Nephron (organoid): ENCODE results near the gene ZSCAN5A.

ENCODE experiments used
- H3K27ac Mint-ChIP-seq, 3 experiments: 2 replicates each; pipeline ENCODE4 v1.8.0; 2020; ENCODE audit warnings: mixed read lengths in 3 of 3, mild to moderate bottlenecking in 2 of 3, moderate library complexity in 1 of 3
- H3K27me3 Mint-ChIP-seq: 2 replicates; pipeline ENCODE4 v1.8.0; 2021; ENCODE audit warnings: low read depth, mild to moderate bottlenecking, moderate library complexity, mixed read lengths
- H3K36me3 Mint-ChIP-seq: 2 replicates; pipeline ENCODE4 v1.8.0; 2020; ENCODE audit warnings: low read depth, mixed read lengths
- H3K4me1 Mint-ChIP-seq: 2 replicates; pipeline ENCODE4 v1.8.0; 2020; ENCODE audit warnings: mixed read lengths
- H3K4me3 Mint-ChIP-seq, 3 experiments: 2 replicates each; pipeline ENCODE4 v1.8.0; 2020; ENCODE audit warnings: mild to moderate bottlenecking in 3 of 3, mixed read lengths in 3 of 3, moderate library complexity in 2 of 3
- H3K9me3 Mint-ChIP-seq: 2 replicates; pipeline ENCODE4 v1.8.0; 2020; ENCODE audit warnings: mixed read lengths
- TF ChIP-seq, protein P1 (sequence below), 3 experiments: fragments of 200-600 bp; sonication (generic); IDR thresholded peaks; one replicate each; pipeline ENCODE4 v1.5.0; 2021; ENCODE audit warnings: antibody characterized with exemption in 3 of 3; ENCODE audit not compliant: unreplicated experiment in 3 of 3

The ZSCAN5A gene

GRCh38 chr19:56333506-56333905 lies 18.9 kb upstream of the ZSCAN5A start:
- H3K27me3 Mint-ChIP-seq = peaks cover 3% of the 10 kb centered on the region

DNA sequence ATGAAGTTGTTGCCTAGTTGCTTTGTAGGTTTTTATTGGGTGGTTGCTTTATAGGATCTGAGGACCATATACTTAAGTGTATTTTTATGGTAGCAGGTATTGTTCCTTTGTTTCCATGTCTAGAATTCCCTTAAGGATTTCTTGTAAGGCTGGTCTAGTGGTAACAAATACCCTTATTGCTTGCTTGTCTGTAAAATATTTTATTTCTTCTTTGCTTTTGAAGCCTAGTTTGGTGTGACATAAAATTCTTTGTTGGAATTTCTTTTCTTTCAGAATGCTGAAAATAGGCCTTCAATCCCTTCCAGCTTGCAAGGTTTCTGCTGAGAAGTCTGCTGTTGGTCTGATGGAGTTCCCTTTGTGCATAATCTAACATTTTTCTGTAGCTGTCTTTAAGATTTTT lies 18.1 kb upstream of the ZSCAN5A start:
- no peak overlapping the region for H3K27ac Mint-ChIP-seq
- H3K4me1 Mint-ChIP-seq = no peaks in the 10 kb centered on the region
- TF ChIP-seq, protein P1, sequence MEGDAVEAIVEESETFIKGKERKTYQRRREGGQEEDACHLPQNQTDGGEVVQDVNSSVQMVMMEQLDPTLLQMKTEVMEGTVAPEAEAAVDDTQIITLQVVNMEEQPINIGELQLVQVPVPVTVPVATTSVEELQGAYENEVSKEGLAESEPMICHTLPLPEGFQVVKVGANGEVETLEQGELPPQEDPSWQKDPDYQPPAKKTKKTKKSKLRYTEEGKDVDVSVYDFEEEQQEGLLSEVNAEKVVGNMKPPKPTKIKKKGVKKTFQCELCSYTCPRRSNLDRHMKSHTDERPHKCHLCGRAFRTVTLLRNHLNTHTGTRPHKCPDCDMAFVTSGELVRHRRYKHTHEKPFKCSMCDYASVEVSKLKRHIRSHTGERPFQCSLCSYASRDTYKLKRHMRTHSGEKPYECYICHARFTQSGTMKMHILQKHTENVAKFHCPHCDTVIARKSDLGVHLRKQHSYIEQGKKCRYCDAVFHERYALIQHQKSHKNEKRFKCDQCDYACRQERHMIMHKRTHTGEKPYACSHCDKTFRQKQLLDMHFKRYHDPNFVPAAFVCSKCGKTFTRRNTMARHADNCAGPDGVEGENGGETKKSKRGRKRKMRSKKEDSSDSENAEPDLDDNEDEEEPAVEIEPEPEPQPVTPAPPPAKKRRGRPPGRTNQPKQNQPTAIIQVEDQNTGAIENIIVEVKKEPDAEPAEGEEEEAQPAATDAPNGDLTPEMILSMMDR (IDR thresholded peaks at IDR 0.05; ENCODE audit: unreplicated experiment in 3 of 3) = no peak
- H3K9me3 Mint-ChIP-seq = peaks cover 33% of the 10 kb centered on the region
- H3K4me3 Mint-ChIP-seq = no peak overlapping the region
- peaks cover 3% of the 10 kb centered on the region for H3K27me3 Mint-ChIP-seq
- H3K36me3 Mint-ChIP-seq = no peaks in the 10 kb centered on the region

More at GRCh38 chr19:56333506-56333905, 18.9 kb upstream of the ZSCAN5A start:
- Mint-ChIP-seq H3K4me1 (no peaks in the 10 kb centered on the region), H3K36me3 (no peaks in the 10 kb centered on the region), H3K27ac (no peak overlapping the region), H3K9me3 (peaks cover 39% of the 10 kb centered on the region), H3K4me3 (no peak overlapping the region)
- TF ChIP-seq, protein P1 (IDR thresholded peaks at IDR 0.05; ENCODE audit: unreplicated experiment in 3 of 3) = peak; percentile 44 to 74 (median 63)

GRCh38 chr19:56324436-56324835 lies 9.8 kb upstream of the ZSCAN5A start:
- H3K27ac Mint-ChIP-seq = no peak overlapping the region
- TF ChIP-seq, protein P1 (IDR thresholded peaks at IDR 0.05; ENCODE audit: unreplicated experiment in 3 of 3) = no peak
- no peaks in the 10 kb centered on the region for H3K4me1 Mint-ChIP-seq
- H3K9me3 Mint-ChIP-seq = peaks cover 2% of the 10 kb centered on the region
- H3K27me3 Mint-ChIP-seq = no peaks in the 10 kb centered on the region
- no peak overlapping the region for H3K4me3 Mint-ChIP-seq
- no peaks in the 10 kb centered on the region for H3K36me3 Mint-ChIP-seq

GRCh38 chr19:56321989-56322440 lies 7.4 kb upstream of the ZSCAN5A start:
- Mint-ChIP-seq H3K4me1 (no peaks in the 10 kb centered on the region), H3K27me3 (no peaks in the 10 kb centered on the region), H3K4me3 (no peak overlapping the region), H3K9me3 (peaks cover 2% of the 10 kb centered on the region), H3K27ac (no peak overlapping the region), H3K36me3 (no peaks in the 10 kb centered on the region)
- TF ChIP-seq, protein P1 (IDR thresholded peaks at IDR 0.05; ENCODE audit: unreplicated experiment in 3 of 3) = no peak

DNA sequence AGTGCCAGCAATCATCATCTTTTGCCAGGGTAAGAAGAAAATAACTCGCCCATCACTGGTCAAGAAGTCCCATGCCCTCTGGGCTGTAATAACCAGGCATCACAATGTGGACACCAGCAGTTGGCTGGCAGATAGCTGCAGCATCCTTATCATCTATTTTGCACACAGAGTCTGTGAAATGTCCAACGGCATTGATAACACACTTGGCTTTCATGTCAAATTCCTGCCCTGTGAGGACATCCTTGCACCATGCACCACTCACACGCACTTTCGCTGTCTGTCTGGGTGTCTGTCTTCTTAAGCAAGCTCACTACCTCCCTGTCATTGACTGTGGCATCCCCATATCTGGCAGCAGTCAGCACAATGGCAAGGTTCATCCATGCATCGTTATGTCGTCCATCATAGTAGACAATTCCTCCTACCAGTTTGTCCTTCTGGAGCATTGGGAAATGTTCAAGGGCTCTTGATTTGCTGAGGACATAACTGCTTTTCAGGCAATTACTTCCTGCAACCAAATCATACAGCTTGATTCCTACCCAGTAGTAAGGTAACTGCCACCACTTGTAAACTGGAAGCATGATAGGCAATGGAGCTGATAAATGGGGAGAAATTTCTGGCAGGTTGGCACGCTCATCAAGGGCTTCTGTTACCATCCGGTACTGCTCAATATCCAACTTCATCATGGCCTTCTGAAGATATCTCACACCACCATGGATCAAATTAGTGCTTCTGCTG lies 6.8 kb upstream of the ZSCAN5A start:
- Mint-ChIP-seq H3K4me3 (no peak overlapping the region), H3K9me3 (peaks cover 2% of the 10 kb centered on the region), H3K27ac (no peak overlapping the region), H3K36me3 (no peaks in the 10 kb centered on the region), H3K27me3 (no peaks in the 10 kb centered on the region), H3K4me1 (no peaks in the 10 kb centered on the region)
- TF ChIP-seq, protein P1 (IDR thresholded peaks at IDR 0.05; ENCODE audit: unreplicated experiment in 3 of 3) = no peak

DNA sequence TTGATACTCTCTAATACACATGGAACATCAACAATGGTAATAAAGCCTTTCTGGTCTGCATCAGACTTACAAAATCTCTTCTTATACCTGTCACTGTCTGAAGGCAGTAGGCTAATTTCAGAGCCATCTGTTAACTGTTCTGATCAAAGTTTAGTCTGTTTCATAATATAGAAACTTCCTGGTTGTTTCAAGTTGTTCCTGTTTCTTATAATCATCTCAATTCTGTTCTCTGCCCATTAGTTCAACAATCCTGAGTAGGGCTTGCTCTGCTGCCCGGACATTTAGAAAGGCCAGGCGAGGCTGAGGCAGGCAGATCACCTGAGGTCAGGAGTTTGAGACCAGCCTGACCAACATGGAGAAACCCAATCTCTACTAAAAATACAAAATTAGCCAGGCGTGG lies 5.4 kb upstream of the ZSCAN5A start:
- H3K27me3 Mint-ChIP-seq = no peaks in the 10 kb centered on the region
- peak overlapping the region in 1 of 3 experiments; percentile 35 for H3K4me3 Mint-ChIP-seq
- H3K27ac Mint-ChIP-seq = no peak overlapping the region
- no peaks in the 10 kb centered on the region for H3K4me1 Mint-ChIP-seq
- H3K9me3 Mint-ChIP-seq = no peaks in the 10 kb centered on the region
- no peaks in the 10 kb centered on the region for H3K36me3 Mint-ChIP-seq
- TF ChIP-seq, protein P1 (IDR thresholded peaks at IDR 0.05; ENCODE audit: unreplicated experiment in 3 of 3) = no peak
